Body of pancreas (tissue), 4 donors: Measurements from ENCODE around the gene TAPT1. TPM values are rescaled to one million over a fixed set of nuclear protein-coding genes. Genes with fewer than 3 reads are reported as not detected.

ENCODE experiments used
- ATAC-seq: fragments of 150-250 bp; one replicate; pipeline ENCODE4 v1.9.1; 2016
- DNase-seq, 4 donors: peaks; one replicate each; pipeline ENCODE4 v3.0.0-alpha.2; 2019
- H3K27ac ChIP-seq, 4 donors: fragments of 200-600 bp; sonication (generic); 1 replicate in 3 of 4; 2 replicates in 1 of 4; pipeline versions ENCODE4 v1.5.1 to v1.6.1; 2016 to 2019; ENCODE audit warnings: mild to moderate bottlenecking in 1 of 4, mixed read lengths in 1 of 4, moderate library complexity in 1 of 4
- H3K27me3 ChIP-seq, 2 donors: fragments of 200-600 bp; sonication (generic); one replicate each; pipeline ENCODE4 v1.6.0; 2016; ENCODE audit warnings: mild to moderate bottlenecking in 1 of 2
- H3K36me3 ChIP-seq, 2 donors: fragments of 200-600 bp; sonication (generic); replicated peaks in 1 of 2; 2 replicates each; pipeline ENCODE4 v1.5.1; 2016; ENCODE audit warnings: low read depth in 2 of 2; ENCODE audit not compliant: insufficient read depth in 1 of 2
- H3K4me1 ChIP-seq: fragments of 200-600 bp; sonication (generic); one replicate; pipeline ENCODE4 v1.6.0; 2016
- H3K4me3 ChIP-seq, 2 donors: fragments of 200-600 bp; sonication (generic); 1 replicate in 1 of 2; 2 replicates in 1 of 2; pipeline ENCODE4 v1.5.1; 2016 to 2019
- H3K9me3 ChIP-seq, 3 donors: fragments of 200-600 bp; sonication (generic); 1 replicate in 2 of 3; 2 replicates in 1 of 3; pipeline ENCODE4 v1.5.1; 2016
- POLR2A ChIP-seq, 3 donors: fragments of 450-650 bp; IDR thresholded peaks; one replicate each; pipeline ENCODE4 v1.6.1; 2016; ENCODE audit warnings: antibody characterized with exemption in 3 of 3, mild to moderate bottlenecking in 2 of 3
- WGBS, 2 donors: methylation state at CpG; one replicate each; pipeline ENCODE4 v1.1.5; 2017; 5-methylcytosine and 5-hydroxymethylcytosine counted together
- intact Hi-C: fragments of 100-400 bp; cut with DNase I; formaldehyde crosslinking; loops from one replicate; pipeline ENCODE4 v1.15.1; 2023
- total RNA-seq, 2 donors: library from RNA; depleted of rRNA; stranded (reverse); fragments of >200 nt; gene quantifications; one replicate each; pipeline ENCODE4 v1.1.0, GENCODE V29; 2016
- TF ChIP-seq, protein P1 (sequence below), 7 experiments: fragments of 450-650 bp in 4 of 7; fragments of 200-600 bp in 3 of 7; sonication (generic) in 3 of 7; IDR thresholded peaks; one replicate each; pipeline ENCODE4 v1.5.1; 2016 to 2019; ENCODE audit warnings: antibody characterized with exemption in 7 of 7

Gene TAPT1
- total RNA-seq, 2 donors from 2014 or later: 26.4 to 30.9 TPM

DNA sequence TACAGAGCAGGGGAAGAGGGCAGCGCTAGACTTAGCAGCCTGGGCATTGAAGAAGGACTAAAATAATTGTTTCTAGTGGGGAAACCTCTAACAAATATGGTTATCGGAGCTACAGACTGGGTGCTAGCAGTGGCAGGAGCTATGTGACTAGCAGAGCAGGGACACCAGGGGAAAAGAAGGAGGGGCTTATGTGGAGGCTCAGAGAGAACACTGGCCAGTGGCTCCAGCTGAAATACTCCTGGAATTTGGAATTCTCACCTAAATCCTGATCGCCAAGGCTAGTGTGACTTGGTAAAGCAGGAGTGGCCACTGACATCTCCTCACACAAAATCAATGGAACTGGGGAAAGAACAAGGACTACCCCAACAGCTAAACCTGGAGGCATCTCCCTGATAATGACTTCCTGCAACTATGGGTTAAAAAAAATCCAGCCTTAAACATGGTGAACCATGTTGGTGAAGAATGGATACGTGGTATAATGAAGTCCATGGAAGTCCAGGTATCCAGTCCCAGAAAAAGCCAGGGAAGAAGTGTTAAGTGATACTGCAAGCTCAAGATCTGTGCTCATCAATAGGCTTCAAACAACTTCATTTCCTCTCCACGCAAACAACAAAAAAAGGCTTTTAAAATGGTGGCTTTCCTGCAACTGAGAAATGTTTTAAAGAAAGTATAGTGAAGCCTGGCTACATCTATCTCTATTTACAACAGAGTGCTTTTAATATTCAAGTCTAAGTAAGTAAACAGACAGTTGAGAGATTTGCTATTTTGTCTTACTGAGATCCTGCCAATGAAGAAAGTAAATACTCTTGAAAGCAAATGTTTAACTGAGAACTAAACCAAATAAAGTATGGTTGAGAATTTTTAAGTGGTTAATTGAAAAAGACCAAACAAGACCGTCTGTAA lies 1.8 kb downstream of the TAPT1 start:
- Histone ChIP-seq H3K9me3 (no peaks in the 10 kb centered on the region), H3K27me3 (no peaks in the 10 kb centered on the region), H3K36me3 (no peaks in the 10 kb centered on the region), H3K4me1 (peaks cover 46% of the 10 kb centered on the region), H3K27ac (peak overlapping the region; percentile 18 to 97 (median 94)), H3K4me3 (no peak overlapping the region)
- ATAC-seq (no peak), DNase-seq (peak in 1 of 4 donors; percentile 14)
- intact Hi-C loops: no loop called here
- 36 to 37% methylated on average over 6 of the region's 6 CpGs for WGBS, 2 donors
- TF ChIP-seq POLR2A (IDR thresholded peaks at IDR 0.05): no peak

DNA sequence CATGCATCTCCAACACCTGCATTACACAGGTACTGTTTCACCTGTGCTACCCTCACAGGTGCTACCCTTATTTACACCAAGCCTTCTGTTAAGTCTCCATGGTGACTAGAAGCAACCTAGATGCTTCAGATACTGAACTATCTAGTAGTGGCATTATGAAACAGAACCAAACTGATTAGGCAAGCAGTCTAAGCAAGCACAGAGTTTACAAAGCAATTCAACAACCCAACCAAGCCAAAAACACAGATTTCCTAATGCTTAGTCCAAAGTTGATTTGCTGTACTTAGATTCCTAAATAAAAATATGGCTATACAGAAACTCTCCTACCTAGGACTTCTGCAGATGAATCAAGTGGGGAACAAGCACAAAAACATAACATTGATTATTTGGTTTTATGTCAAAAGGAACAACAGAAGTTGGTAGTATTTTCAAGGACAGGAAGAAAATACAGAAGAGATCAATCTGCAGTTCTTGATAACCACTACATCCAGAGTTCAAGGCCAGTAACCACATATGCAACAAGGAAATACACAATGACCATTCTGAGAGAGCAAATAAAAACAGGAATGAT lies 3.2 kb downstream of the TAPT1 start:
- no peak for ATAC-seq
- intact Hi-C loops: no loop called here
- Histone ChIP-seq H3K36me3 (no peaks in the 10 kb centered on the region), H3K9me3 (no peaks in the 10 kb centered on the region), H3K4me1 (peaks cover 43% of the 10 kb centered on the region), H3K4me3 (no peak overlapping the region), H3K27ac (peak overlapping the region in 1 of 4 donors; percentile 2), H3K27me3 (no peaks in the 10 kb centered on the region)
- no peak for TF ChIP-seq POLR2A (IDR thresholded peaks at IDR 0.05)
- TF ChIP-seq, protein P1, sequence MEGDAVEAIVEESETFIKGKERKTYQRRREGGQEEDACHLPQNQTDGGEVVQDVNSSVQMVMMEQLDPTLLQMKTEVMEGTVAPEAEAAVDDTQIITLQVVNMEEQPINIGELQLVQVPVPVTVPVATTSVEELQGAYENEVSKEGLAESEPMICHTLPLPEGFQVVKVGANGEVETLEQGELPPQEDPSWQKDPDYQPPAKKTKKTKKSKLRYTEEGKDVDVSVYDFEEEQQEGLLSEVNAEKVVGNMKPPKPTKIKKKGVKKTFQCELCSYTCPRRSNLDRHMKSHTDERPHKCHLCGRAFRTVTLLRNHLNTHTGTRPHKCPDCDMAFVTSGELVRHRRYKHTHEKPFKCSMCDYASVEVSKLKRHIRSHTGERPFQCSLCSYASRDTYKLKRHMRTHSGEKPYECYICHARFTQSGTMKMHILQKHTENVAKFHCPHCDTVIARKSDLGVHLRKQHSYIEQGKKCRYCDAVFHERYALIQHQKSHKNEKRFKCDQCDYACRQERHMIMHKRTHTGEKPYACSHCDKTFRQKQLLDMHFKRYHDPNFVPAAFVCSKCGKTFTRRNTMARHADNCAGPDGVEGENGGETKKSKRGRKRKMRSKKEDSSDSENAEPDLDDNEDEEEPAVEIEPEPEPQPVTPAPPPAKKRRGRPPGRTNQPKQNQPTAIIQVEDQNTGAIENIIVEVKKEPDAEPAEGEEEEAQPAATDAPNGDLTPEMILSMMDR (IDR thresholded peaks at IDR 0.05): no peak
- DNase-seq: no peak

DNA sequence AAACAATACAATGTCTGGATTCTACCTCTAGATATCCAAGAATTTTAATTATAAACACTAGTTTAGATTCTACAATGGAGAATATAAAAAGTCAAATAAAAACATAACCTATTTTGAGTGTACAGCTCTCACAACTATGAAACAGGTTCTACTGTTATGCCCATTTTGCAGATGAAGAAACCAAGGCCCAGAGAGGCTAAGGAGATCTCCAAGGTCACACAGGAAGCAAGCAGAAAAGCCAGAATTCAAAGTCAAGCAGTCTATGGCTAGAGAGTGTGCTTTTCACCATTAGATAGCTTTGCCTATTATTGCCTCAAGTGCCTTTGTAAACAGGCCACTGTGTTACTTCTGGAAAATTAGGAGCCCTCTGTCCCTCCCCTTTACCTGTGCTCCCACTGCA lies 7.3 kb downstream of the TAPT1 start:
- intact Hi-C loops: no loop called here
- Histone ChIP-seq H3K4me3 (no peak overlapping the region), H3K27ac (no peak overlapping the region), H3K9me3 (no peaks in the 10 kb centered on the region), H3K4me1 (peaks cover 58% of the 10 kb centered on the region), H3K36me3 (no peaks in the 10 kb centered on the region), H3K27me3 (no peaks in the 10 kb centered on the region)
- no peak for DNase-seq
- no peak for ATAC-seq
- TF ChIP-seq, protein P1 (IDR thresholded peaks at IDR 0.05): no peak
- TF ChIP-seq POLR2A (IDR thresholded peaks at IDR 0.05): no peak

DNA sequence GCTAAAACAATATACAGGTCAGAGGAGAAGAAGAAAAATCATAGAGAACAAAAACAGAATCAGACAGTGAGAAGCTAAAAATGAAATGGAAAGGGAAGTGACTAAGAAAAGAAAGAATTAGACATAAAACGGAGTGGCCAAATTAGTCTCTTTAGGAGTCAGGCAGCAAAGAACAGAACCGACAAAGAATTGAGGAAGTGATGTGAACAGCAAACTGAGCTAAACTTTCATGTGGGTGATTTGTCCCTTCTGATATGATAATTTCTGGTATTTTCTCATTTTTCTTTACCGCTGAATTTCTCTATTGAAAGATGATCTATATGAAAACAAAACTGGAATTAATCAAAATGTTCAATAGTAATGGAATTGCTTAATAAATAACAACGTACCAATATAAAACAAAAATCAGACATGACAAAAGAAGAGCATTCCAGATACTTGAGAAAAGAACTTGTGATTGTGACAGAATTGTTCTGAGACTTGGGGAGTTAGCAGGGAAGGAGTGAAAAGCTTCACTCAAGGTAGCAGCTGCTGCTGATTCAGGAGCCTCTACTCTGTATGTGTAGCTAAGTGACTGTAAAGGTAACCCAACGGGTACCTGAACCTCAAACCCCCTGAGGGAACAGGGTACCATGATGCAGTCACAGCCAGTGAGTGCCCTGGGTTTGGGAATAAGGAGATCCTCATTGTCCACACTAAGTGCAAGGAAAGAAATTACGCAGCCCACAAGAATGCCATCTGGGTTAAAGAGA lies 8.8 kb downstream of the TAPT1 start:
- Histone ChIP-seq H3K4me1 (peaks cover 44% of the 10 kb centered on the region), H3K36me3 (no peaks in the 10 kb centered on the region), H3K9me3 (no peaks in the 10 kb centered on the region), H3K27ac (no peak overlapping the region), H3K27me3 (no peaks in the 10 kb centered on the region), H3K4me3 (no peak overlapping the region)
- ATAC-seq: no peak
- intact Hi-C loops: no loop called here
- WGBS, 2 donors: 69 to 87% methylated on average over 6 of the region's 6 CpGs
- TF ChIP-seq POLR2A (IDR thresholded peaks at IDR 0.05): no peak
- TF ChIP-seq, protein P1 (IDR thresholded peaks at IDR 0.05): no peak
- no peak for DNase-seq

DNA sequence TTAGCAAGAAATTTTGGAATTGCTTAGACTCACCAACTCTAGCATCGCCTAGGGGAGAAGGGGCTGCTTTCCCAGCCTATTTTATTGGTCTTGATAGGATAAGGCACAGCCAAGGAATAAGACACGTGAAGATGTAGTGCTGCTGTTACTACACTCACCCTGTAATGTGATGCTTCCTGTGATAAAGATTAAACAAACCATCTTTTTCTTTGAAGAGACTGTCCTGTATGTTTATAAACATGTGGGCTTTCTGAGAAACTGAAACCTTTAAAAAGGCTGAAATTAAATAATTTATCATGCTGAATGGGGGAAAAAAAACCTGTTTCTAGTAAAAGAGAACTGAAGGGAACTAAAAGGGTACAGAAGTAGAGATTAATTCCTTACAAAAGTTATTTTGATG lies 13.2 kb downstream of the TAPT1 start:
- H3K9me3 ChIP-seq: no peaks in the 10 kb centered on the region
- H3K27me3 ChIP-seq: no peaks in the 10 kb centered on the region
- intact Hi-C loops: no loop called here
- ATAC-seq (no peak), DNase-seq (no peak)
- H3K27ac ChIP-seq: no peak overlapping the region
- no peaks in the 10 kb centered on the region for H3K36me3 ChIP-seq
- WGBS, 2 donors: 75 to 80% methylated on average over 2 of the region's 2 CpGs
- TF ChIP-seq POLR2A (IDR thresholded peaks at IDR 0.05): no peak
- TF ChIP-seq, protein P1 (IDR thresholded peaks at IDR 0.05): no peak
- no peak overlapping the region for H3K4me3 ChIP-seq
- H3K4me1 ChIP-seq: peaks cover 32% of the 10 kb centered on the region
